OCI-LY1 (cell line): ENCODE data around the gene OR10H2.
"Not testable (repeated sequence)": the region's sequence is repeated elsewhere in the genome, so short reads cannot be mapped to it uniquely, and the experiment has no call there.

Experiments
- H2AFZ ChIP-seq: fragments of 200-600 bp; sonication (generic), shearing (Covaris generic); 2 replicates; pipeline ENCODE4 v1.6.0; 2014; ENCODE audit warnings: antibody characterized with exemption, mild to moderate bottlenecking, low read length
- H3F3A ChIP-seq: fragments of 200-600 bp; sonication (generic), shearing (Covaris generic); 2 replicates; pipeline ENCODE4 v1.6.0; 2014; ENCODE audit warnings: mild to moderate bottlenecking, antibody characterized with exemption, low read length, moderate library complexity; ENCODE audit not compliant: insufficient read depth
- H3K27ac ChIP-seq: fragments of 200-600 bp; sonication (generic); 2 replicates; pipeline ENCODE4 v1.5.1; 2014; ENCODE audit warnings: low read length, mixed run types, mild to moderate bottlenecking, low read depth; ENCODE audit not compliant: poor library complexity, severe bottlenecking
- H3K27me3 ChIP-seq: fragments of 200-600 bp; sonication (generic); 2 replicates; pipeline ENCODE4 v1.6.0; 2014; ENCODE audit warnings: antibody characterized with exemption, mild to moderate bottlenecking, low read length, moderate library complexity; ENCODE audit not compliant: insufficient read depth
- H3K36me3 ChIP-seq: fragments of 200-600 bp; sonication (generic); 2 replicates; pipeline ENCODE4 v1.6.1; 2014; ENCODE audit warnings: mild to moderate bottlenecking, antibody characterized with exemption, low read length, moderate library complexity, mixed read lengths; ENCODE audit not compliant: insufficient read depth
- H3K4me1 ChIP-seq: fragments of 200-600 bp; sonication (generic); 2 replicates; pipeline ENCODE4 v1.5.1; 2014; ENCODE audit warnings: mild to moderate bottlenecking, low read length, moderate library complexity; ENCODE audit not compliant: insufficient read depth, severe bottlenecking
- H3K4me2 ChIP-seq: fragments of 200-600 bp; sonication (generic), shearing (Covaris generic); 2 replicates; pipeline ENCODE4 v1.6.1; 2014; ENCODE audit warnings: low read length
- H3K4me3 ChIP-seq: fragments of 200-600 bp; sonication (generic); 2 replicates; pipeline ENCODE4 v1.5.1; 2014; ENCODE audit warnings: low read length, low read depth, mild to moderate bottlenecking, mixed read lengths; ENCODE audit not compliant: poor library complexity, severe bottlenecking
- H3K79me2 ChIP-seq: fragments of 200-600 bp; shearing (Covaris generic); 2 replicates; pipeline ENCODE4 v1.6.1; 2016; ENCODE audit warnings: mixed run types, low read length, mixed read lengths; ENCODE audit not compliant: insufficient read depth
- H3K9ac ChIP-seq: fragments of 200-600 bp; sonication (generic), shearing (Covaris generic); 2 replicates; pipeline ENCODE4 v1.6.1; 2014; ENCODE audit warnings: mild to moderate bottlenecking, low read length, mixed read lengths
- H3K9me2 ChIP-seq: fragments of 200-600 bp; sonication (generic), shearing (Covaris generic); 2 replicates; pipeline ENCODE4 v1.6.1; 2014; ENCODE audit warnings: low read depth, mild to moderate bottlenecking, low read length, mixed read lengths
- H3K9me3 ChIP-seq: fragments of 200-600 bp; shearing (Covaris generic); 2 replicates; pipeline ENCODE4 v1.6.1; 2014; ENCODE audit warnings: low read length, mixed read lengths
- H4K20me1 ChIP-seq: fragments of 200-600 bp; sonication (generic), shearing (Covaris generic); 2 replicates; pipeline ENCODE4 v1.6.0; 2016; ENCODE audit warnings: mild to moderate bottlenecking, low read length; ENCODE audit not compliant: insufficient read depth
- EZH2 ChIP-seq: fragments of 200-600 bp; sonication (generic), shearing (Covaris generic); IDR thresholded peaks from 2 replicates; pipeline ENCODE4 v1.8.0; 2017; ENCODE audit warnings: borderline replicate concordance, mixed run types, mild to moderate bottlenecking, antibody characterized with exemption, low read length, moderate library complexity, mixed read lengths
- TF ChIP-seq, protein P1 (sequence below): fragments of 200-600 bp; sonication (generic), shearing (Covaris generic); IDR thresholded peaks from 2 replicates; pipeline ENCODE4 v1.5.1; 2017; ENCODE audit warnings: mild to moderate bottlenecking, antibody characterized with exemption, low read length, moderate library complexity, mixed read lengths

The OR10H2 gene

DNA sequence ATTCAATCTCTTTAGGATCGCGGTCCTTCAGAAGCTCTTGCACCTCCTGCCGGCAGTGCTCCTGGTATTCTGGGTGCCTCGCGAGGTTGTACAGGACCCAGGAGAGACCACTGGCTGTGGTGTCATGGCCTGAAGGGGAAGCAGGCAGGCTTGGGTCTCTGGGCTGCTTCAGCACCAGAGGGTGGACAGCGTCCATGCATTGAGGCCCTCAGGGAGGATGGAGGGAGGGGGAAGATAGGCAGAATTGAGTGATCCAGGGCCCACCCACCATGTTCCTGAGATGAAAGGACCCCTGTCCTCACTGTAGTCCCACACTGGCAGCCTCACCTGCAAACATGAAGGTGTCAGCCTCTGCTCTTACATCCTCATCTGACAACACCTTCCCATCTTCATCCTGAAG is 41.8 kb downstream of the OR10H2 start:
- H3K36me3 ChIP-seq: no peaks in the 10 kb centered on the region
- H3K4me2 ChIP-seq: no peak overlapping the region
- H4K20me1 ChIP-seq: no peaks in the 10 kb centered on the region
- no peak overlapping the region for H2AFZ ChIP-seq
- no peaks in the 10 kb centered on the region for H3F3A ChIP-seq
- H3K79me2 ChIP-seq: no peaks in the 10 kb centered on the region
- H3K9me2 ChIP-seq: no peaks in the 10 kb centered on the region
- H3K27me3 ChIP-seq: no peaks in the 10 kb centered on the region
- no peak overlapping the region for H3K4me3 ChIP-seq
- H3K27ac ChIP-seq: no peak overlapping the region
- no peaks in the 10 kb centered on the region for H3K4me1 ChIP-seq
- H3K9ac ChIP-seq: no peak overlapping the region
- H3K9me3 ChIP-seq: no peaks in the 10 kb centered on the region
- no peak for TF ChIP-seq EZH2
- TF ChIP-seq, protein P1, sequence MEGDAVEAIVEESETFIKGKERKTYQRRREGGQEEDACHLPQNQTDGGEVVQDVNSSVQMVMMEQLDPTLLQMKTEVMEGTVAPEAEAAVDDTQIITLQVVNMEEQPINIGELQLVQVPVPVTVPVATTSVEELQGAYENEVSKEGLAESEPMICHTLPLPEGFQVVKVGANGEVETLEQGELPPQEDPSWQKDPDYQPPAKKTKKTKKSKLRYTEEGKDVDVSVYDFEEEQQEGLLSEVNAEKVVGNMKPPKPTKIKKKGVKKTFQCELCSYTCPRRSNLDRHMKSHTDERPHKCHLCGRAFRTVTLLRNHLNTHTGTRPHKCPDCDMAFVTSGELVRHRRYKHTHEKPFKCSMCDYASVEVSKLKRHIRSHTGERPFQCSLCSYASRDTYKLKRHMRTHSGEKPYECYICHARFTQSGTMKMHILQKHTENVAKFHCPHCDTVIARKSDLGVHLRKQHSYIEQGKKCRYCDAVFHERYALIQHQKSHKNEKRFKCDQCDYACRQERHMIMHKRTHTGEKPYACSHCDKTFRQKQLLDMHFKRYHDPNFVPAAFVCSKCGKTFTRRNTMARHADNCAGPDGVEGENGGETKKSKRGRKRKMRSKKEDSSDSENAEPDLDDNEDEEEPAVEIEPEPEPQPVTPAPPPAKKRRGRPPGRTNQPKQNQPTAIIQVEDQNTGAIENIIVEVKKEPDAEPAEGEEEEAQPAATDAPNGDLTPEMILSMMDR: no peak

DNA sequence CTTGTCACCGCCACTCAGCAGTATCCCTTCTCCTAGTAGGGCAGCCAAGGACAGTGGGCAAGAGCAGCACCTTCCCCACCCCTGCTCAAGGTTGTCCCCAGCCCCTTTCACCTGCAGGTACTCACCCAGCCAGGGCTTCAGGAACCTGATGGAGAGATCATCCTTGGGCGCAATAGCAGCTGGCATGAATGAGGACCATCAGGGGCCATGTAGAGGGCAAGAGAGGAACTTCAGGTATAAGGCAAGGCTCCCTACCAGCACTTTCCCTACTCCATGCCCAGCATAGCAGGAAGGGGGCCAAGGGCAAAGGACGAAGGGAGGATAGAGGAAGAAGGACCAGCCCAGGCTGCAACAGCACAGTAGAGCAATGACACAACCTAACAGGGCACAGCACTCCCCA is 46.3 kb downstream of the OR10H2 start:
- not testable (repeated sequence) for H3K4me3 ChIP-seq, H3K4me1 ChIP-seq, H3K9me2 ChIP-seq, H3F3A ChIP-seq, H3K27ac ChIP-seq, H3K4me2 ChIP-seq, H3K79me2 ChIP-seq, H3K9ac ChIP-seq, H3K9me3 ChIP-seq, H2AFZ ChIP-seq, H4K20me1 ChIP-seq, H3K27me3 ChIP-seq, H3K36me3 ChIP-seq

DNA sequence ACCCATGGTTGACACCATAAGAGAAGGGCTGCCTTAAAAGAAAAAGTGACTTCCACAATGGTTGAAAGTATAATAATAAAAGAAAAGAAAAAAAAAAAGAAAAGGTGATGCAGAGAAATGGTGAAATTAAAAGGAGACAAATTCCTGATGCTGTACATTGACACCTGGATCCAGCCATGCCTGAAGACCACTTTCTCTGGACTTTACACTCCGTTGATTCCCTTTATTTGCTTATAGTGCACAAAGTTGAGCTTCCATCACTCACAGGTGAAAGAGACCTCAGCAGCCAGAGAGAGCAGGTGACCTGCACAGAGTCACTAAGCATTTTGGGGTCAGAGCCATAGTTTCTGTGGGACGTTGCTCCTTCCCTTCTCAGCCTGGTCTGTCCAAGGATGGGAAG is 47.4 kb downstream of the OR10H2 start:
- Histone ChIP-seq H3F3A (no peaks in the 10 kb centered on the region), H3K4me3 (no peak overlapping the region), H3K9me2 (no peaks in the 10 kb centered on the region), H3K79me2 (no peaks in the 10 kb centered on the region), H2AFZ (no peak overlapping the region), H3K27ac (no peak overlapping the region), H3K4me1 (no peaks in the 10 kb centered on the region), H4K20me1 (no peaks in the 10 kb centered on the region), H3K4me2 (no peak overlapping the region), H3K9ac (no peak overlapping the region), H3K9me3 (no peaks in the 10 kb centered on the region), H3K36me3 (no peaks in the 10 kb centered on the region), H3K27me3 (no peaks in the 10 kb centered on the region)
- TF ChIP-seq EZH2: no peak
- TF ChIP-seq, protein P1: no peak

DNA sequence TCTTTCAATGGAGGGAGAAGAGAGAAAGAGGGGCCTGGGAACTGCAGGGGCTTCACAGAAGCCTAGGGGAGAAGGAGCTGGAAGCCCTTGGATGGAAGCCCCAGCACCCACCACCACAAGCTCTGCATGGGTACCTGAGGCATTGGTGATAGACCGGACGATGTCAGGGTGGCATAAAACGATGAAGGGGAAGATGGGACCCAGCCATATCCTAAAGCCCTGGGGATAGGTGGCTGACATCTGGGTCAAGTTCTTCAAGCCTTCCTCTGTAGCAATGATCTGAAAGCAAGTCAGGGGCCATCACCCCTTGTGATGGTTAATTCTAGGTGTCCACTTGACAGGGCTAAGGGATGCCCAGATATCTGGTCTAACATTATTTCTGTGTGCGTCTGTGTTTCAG is 48.4 kb downstream of the OR10H2 start:
- H3K4me2 ChIP-seq: no peak overlapping the region
- H3K9me3 ChIP-seq: no peaks in the 10 kb centered on the region
- no peak overlapping the region for H2AFZ ChIP-seq

More for the DNA sequence above, 48.4 kb downstream of the OR10H2 start:
- Histone ChIP-seq H4K20me1 (no peaks in the 10 kb centered on the region), H3K27ac (no peak overlapping the region), H3K9me2 (no peaks in the 10 kb centered on the region), H3K4me3 (no peak overlapping the region), H3F3A (no peaks in the 10 kb centered on the region), H3K27me3 (no peaks in the 10 kb centered on the region), H3K9ac (no peak overlapping the region), H3K79me2 (no peaks in the 10 kb centered on the region), H3K36me3 (no peaks in the 10 kb centered on the region), H3K4me1 (no peaks in the 10 kb centered on the region)
- TF ChIP-seq, protein P1: no peak
- TF ChIP-seq EZH2: no peak
